GM21390 (cell line): ENCODE results near the gene SH3BGRL3.
"Not testable (repeated sequence)": the region's sequence is repeated elsewhere in the genome, so short reads cannot be mapped to it uniquely, and the experiment has no call there.

Source experiments
- ATAC-seq: cut with Tn5 transposase; IDR thresholded peaks from one replicate; pipeline ENCODE4 v1.9.1; 2021; ENCODE audit not compliant: unreplicated experiment

The SH3BGRL3 gene

GRCh38 chr1:26279456-26280332 lies at the start of gene SH3BGRL3:
Gene SH3BGRL3, plus strand, starts transcription at chr1:26280086. Its CDS starts 70 bp downstream, at chr1:26280156.
- peak; percentile 57 for ATAC-seq

- ATAC-seq, result not testable (repeated sequence)
These were observed 49.2 kb upstream of the SH3BGRL3 start for GRCh38 chr1:26230682-26231081.

GRCh38 chr1:26233903-26234643 lies 45.8 kb upstream of the SH3BGRL3 start, which contains the start of gene CEP85:
Gene CEP85, plus strand, starts transcription at chr1:26234200. Its CDS starts 5,584 bp downstream, at chr1:26239784.
- peak; percentile 87 for ATAC-seq

GRCh38 chr1:26234644-26235370 lies 45.1 kb upstream of the SH3BGRL3 start:
- ATAC-seq, result no peak

- no peak for ATAC-seq
These were observed 42.5 kb upstream of the SH3BGRL3 start for GRCh38 chr1:26237230-26237966.

- ATAC-seq, result no peak
These were observed 40.0 kb upstream of the SH3BGRL3 start for GRCh38 chr1:26239936-26240335.

GRCh38 chr1:26252718-26253117 lies 27.2 kb upstream of the SH3BGRL3 start:
- no peak for ATAC-seq

GRCh38 chr1:26254404-26254803 lies 25.5 kb upstream of the SH3BGRL3 start:
- ATAC-seq, result no peak

- ATAC-seq, result no peak
These were observed 22.7 kb upstream of the SH3BGRL3 start for GRCh38 chr1:26257222-26257621.

- ATAC-seq, result no peak
These were observed 20.9 kb upstream of the SH3BGRL3 start for GRCh38 chr1:26259005-26259404.

GRCh38 chr1:26259578-26259977 lies 20.3 kb upstream of the SH3BGRL3 start:
- no peak for ATAC-seq

GRCh38 chr1:26263212-26263611 lies 16.7 kb upstream of the SH3BGRL3 start:
- no peak for ATAC-seq

- ATAC-seq, result no peak
These were observed 14.5 kb upstream of the SH3BGRL3 start for GRCh38 chr1:26265405-26265804.

- no peak for ATAC-seq
These were observed 11.3 kb upstream of the SH3BGRL3 start for GRCh38 chr1:26268290-26269197.

GRCh38 chr1:26269198-26269550 lies 10.7 kb upstream of the SH3BGRL3 start:
- ATAC-seq, result no peak

GRCh38 chr1:26274801-26275425 lies 5.0 kb upstream of the SH3BGRL3 start:
- ATAC-seq, result no peak

GRCh38 chr1:26275580-26276431 lies 4.1 kb upstream of the SH3BGRL3 start:
- ATAC-seq, result no peak

GRCh38 chr1:26276432-26276838 lies 3.5 kb upstream of the SH3BGRL3 start:
- no peak for ATAC-seq
